Stimulated activated CD4-positive, alpha-beta T cell treated with anti-CD3 and anti-CD28 coated beads, Interleukin-12 subunit alpha, Interleukin-12 subunit beta, amount 100 ng/mL, for 4 hours (primary cell): ENCODE results near the gene IVD.

ENCODE experiments used
- DNase-seq: peaks from one replicate; pipeline ENCODE4 v3.0.0-alpha.2; 2020

IVD gene

DNA sequence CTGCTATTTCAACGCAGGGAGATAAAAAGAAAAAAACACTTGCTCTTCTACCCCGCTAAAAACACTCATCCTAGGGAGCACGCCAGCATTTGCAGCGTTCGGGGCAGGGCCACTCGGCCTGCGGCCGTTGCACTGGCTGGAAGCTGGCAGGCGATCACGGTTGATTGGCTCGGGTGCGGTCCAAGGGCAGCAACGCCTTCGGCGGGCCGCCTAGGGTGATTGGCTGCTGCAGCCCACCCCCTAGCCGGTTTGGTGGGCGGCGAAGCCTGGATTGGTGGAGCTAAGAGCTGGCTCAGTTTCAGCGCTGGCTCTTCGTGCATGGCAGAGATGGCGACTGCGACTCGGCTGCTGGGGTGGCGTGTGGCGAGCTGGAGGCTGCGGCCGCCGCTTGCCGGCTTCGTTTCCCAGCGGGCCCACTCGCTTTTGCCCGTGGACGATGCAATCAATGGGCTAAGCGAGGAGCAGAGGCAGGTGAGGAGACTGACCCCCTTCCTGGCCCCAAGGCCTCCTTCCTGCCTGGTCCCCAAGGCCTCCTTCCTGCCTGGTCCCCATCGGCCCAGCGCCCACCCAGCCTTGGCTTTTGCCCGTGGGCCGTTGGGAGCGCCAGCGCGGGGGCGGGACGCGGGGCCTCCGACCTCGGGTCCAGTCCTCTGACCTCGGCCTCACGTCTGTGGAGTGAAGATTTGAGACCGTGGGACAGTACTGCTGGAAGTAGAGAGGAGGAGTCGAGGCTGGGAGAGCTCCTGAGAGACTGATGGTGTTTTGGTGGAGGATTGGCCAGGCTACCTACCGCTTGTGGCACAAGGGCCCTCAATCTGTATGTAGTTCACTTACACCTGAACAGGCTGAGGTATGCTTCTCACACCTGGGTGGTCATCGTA is at the start of gene IVD:
IVD (plus strand) TSS at position 295 of the 881 bp plus-strand sequence; CDS start at position 328, 33 bp downstream.
- DNase-seq, result peak; percentile 86

DNA sequence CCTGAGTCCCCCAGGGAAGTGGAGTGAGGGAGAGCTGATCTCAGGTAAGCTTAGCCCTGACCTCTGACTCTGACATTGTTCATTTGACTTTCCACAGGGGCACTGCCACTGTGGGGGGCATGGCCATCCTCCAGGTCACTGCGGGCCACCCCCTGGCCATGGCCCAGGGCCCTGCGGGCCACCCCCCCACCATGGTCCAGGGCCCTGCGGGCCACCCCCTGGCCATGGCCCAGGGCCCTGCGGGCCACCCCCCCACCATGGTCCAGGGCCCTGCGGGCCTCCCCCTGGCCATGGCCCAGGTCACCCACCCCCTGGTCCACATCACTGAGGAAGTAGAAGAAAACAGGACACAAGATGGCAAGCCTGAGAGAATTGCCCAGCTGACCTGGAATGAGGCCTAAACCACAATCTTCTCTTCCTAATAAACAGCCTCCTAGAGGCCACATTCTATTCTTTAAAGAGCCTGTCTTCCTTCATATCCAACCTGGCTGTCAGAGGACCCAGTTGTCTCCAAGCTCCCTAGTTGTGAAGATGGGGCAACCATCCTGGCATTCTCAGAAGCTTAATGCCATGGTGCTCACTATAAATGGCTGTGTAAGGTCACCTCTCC is 49.5 kb upstream of the IVD start:
- no peak for DNase-seq

DNA sequence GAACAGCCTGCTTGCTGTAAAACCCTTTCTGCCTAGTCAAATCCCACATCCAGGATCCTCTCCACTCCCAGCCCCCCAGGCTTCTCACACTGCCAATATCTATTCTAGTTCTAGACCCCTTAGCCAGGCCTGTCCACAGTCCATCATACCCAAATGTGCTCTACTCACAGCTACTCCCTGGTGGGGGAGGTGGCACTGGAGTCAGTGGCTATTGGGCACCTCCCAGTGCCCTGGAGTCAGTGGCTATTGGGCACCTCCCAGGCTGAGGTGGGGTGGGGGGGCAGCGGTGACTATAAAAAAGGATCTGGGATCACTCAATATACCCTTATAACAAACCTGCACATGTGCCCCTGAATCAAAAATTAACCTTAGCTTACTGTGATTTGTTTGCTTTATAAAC is 48.3 kb upstream of the IVD start:
- no peak for DNase-seq

DNA sequence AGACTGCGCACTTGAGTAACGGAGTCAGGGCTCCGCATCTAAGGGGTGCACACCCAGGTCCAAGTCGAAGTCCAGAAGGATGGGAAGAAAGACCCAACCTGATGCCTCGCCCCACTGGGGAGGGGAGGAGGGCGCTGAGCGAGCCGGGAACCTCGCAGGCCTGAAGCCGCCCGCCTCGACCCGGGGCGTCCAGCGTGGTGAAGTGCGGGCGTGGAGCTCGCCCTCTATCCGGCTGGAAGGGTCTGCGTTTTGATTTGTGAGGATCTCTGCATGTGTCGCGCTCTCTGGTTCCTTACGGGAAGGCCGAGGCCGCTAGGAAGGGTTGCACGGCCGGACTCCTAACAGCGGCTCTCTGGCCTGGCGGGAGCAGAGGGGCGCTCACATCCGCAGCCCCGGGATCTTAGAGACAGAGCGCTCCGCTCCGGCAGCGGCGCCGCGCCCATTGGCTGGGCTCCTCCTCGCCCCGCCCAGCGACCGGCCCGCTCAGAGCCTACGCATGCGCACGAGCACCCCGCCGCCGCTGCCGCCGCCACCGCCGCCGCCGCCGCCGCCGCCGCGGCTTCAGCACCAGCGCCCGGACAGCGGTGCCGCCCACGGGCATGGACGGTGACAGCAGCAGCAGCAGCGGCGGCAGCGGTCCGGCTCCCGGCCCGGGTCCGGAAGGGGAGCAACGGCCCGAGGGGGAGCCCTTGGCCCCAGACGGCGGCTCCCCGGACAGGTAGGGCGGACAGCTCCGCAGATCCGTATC is 47.7 kb upstream of the IVD start, which contains the start of gene DISP2:
DISP2 (plus strand) TSS at position 497 of the 748 bp plus-strand sequence; CDS start at position 600, 103 bp downstream.
- DNase-seq, result peak; percentile 87

DNA sequence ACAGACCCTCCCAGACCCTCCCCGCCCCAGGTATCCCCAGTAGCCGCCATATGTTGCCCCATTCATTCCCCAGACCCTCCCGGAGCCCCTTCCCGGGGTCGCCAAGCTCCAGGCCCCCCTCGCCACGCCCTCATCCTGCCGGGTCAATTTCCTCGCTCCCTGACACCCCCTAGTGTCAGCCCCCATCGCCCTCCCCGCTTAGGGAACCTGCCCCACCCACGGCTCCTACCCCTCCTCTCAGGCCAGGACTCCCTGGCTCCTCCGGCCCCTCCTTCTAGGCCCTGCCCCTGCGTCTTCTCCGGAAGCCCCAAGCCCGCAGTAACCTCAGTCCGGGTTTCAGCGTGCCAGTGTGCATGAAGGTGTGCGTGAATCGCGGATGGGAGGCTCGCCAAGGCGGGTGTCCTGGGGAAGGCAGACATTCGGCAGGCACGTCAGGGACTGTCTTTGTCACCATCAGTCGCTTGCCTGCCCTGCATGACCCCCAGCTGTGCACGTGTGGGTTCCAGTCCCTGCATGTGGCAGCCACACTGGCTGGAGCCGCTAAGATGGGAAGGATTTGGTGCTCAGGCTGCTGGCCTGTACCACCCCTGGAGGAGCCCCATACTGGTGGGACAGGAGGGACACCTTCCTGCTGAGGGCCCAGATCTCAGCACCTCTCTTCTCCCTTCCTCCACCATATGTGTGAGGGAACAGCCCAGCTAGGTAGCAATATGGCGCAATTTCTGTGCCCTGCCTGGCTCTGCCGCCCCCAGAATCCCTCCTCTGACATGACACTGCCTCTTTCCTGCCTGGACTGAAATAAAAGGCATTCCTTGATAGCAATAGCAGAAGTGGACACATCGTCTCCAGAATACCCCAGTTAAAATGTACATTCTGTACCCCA is 46.9 kb upstream of the IVD start:
- peak; percentile 32 for DNase-seq

DNA sequence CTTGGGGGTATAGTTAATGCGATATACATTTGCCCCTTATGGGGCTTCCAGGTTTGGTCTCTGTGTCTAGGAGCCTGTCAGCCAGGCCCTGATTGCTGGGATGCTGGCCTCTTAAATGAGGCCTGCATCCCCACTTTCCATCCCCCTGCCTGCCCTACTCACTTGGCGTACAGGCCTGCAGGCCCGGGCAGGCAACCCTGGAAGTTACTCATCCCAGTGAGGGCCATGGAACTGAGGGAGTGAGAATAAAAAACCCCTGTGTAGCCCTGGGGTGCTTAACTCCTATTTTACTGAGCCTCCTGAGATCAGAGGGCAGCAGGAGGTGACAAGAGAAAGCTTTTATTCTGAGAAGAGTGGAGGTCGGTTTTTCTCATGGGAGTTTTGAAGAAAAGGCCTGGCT is 45.6 kb upstream of the IVD start:
- DNase-seq, result no peak

DNA sequence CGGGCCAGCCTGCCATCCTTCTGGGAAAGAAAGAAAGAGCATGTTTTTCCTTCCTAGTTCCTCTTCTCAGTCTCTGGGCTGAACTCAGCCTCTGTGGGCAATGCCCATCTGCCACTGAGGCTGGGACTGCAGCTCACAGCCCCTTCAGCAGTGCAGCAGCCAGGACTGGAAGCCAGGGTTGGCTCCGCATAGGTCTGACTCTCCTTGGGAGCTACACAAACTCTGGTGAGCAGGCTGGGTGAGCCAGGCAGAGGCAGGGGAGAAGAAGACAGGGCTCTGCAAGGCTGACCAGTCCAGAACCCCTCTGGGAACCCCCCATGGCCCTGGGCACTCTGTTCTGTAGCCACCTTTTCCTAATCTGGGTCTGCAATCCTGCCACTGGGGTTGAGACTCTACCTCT is 44.0 kb upstream of the IVD start:
- no peak for DNase-seq

DNA sequence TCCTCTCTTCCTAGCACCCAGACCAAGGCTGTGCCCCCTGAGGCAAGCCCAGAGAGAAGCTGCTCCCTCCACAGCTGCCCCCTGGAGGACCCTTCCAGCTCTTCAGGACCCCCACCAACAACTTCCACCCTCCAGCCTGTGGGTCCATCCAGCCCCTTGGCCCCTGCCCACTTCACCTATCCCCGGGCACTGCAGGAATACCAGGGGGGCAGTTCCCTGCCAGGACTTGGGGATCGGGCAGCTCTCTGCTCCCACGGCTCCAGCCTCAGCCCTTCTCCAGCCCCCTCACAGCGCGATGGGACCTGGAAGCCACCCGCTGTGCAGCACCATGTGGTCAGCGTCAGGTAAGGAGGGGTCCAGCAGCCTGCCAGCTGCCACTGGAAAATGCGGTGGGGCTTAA is 42.0 kb upstream of the IVD start:
- no peak for DNase-seq

DNA sequence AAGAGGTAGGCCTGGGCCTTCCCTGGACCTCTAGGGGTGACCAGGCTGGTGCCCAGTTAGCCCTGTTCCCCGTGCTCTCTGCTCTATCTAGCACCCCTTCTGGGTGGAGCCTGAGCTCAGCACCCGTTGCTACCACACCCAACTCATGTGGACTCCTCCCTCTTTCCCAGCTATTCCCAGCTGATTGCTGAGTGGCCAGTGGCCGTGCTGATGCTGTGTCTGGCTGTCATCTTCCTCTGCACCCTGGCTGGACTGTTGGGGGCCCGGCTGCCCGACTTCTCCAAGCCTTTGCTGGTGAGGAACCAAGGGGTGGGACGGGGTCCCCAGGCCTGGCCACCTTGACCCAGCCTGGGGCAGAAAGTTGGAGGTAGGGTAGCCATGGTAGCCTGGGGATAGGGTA is 41.3 kb upstream of the IVD start:
- DNase-seq, result no peak

DNA sequence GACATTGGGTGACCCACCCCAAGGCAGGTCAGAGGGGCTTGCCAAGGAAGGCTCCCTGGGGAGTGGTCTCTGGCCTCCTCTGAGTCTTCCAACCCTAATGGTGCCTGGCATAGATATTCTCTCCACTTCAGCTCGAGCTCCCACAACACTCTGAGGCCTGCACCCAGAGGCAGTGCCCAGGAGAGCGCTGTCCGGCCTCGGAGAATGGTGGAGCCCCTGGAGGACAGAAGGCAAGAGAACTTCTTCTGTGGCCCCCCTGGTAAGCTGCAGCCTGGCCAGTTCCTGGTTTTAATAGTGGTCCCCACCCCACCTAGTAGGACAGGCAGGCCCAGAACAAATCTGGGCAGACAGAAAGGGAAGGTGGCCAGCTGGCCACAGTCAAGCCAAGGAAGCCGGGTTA is 40.6 kb upstream of the IVD start:
- DNase-seq, result no peak

DNA sequence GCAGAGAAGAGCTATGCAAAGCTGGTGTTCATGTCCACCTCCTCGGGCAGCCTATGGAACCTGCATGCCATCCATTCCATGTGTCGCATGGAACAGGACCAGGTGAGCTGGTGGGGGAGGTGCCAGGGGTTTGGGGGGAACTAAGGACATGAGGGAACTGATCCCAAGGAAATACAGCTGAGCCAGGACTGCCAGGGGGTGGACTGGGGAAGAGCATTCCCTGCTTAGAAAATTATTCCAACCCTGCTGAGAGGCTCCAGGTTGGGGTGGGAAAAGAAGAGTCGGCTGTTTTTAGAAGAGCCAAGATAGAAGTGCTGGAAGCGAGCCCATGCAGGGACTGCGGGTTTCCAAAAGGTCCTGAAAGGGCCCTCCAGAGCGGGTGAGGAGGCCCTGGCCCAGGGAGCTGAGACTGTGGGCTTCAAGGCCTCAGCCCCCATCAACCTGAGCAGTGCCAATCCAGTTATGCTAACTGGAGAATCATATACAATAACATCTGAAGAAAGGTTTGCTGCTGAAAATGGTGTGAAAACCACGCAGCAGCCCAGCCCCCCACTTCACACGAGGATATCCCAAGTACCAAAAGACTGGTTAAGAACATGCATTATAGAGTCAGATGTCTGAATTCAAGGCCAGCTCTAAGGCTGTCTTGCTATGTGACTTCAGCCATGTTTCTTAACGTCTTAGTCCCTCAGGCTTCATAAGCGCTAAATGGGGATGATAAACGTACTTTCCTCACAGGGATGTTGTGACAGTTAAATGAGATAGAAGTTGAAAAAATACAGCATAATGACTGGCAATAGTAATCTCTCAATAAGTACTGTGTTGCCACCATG is 39.8 kb upstream of the IVD start:
- no peak for DNase-seq

DNA sequence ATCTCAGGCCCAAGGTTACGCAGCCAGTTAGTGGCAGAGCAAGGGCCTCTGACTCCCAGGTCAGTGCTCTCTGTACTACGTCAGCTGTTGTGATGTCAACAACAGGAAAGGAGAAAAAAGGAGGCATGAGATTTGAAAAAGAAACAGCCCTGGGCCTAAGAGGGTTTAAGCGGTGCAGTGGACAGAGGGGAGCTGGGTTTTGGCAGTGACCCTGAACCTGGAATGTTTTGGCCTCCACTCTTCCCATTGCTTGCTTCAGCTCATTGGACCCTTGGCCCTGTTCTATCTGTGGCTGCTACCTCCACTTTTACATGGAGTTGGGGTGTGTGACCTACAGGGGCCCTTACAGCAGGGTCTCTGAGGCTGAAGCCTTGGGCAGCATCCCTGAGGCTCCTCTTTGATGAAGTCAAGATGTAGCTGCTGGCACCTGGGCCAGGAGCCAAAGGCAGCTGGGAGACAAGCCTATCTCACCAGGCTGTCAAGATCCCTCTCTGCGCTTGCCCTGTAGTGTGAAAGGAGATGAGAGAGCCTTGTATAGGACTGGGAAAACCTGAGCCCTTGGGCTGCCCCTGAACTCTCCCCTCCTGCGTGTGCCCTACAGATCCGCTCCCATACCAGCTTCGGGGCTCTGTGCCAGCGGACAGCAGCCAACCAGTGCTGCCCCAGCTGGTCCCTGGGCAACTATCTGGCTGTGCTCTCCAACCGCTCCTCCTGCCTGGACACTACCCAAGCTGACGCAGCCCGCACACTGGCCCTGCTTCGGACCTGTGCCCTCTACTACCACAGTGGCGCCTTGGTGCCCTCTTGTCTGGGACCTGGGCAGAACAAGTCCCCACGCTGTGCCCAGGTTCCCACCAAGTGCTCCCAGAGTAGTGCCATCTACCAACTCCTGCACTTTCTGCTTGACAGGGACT is 38.9 kb upstream of the IVD start:
- no peak for DNase-seq

DNA sequence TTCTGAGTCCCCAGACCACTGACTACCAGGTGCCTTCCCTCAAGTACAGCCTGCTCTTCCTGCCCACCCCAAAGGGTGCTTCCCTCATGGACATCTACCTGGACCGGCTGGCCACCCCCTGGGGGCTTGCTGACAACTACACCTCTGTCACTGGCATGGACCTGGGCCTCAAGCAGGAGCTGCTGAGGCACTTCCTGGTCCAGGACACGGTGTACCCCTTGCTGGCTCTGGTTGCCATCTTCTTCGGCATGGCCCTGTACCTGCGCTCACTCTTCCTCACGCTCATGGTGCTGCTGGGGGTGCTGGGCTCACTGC is 38.3 kb upstream of the IVD start:
- DNase-seq, result no peak

DNA sequence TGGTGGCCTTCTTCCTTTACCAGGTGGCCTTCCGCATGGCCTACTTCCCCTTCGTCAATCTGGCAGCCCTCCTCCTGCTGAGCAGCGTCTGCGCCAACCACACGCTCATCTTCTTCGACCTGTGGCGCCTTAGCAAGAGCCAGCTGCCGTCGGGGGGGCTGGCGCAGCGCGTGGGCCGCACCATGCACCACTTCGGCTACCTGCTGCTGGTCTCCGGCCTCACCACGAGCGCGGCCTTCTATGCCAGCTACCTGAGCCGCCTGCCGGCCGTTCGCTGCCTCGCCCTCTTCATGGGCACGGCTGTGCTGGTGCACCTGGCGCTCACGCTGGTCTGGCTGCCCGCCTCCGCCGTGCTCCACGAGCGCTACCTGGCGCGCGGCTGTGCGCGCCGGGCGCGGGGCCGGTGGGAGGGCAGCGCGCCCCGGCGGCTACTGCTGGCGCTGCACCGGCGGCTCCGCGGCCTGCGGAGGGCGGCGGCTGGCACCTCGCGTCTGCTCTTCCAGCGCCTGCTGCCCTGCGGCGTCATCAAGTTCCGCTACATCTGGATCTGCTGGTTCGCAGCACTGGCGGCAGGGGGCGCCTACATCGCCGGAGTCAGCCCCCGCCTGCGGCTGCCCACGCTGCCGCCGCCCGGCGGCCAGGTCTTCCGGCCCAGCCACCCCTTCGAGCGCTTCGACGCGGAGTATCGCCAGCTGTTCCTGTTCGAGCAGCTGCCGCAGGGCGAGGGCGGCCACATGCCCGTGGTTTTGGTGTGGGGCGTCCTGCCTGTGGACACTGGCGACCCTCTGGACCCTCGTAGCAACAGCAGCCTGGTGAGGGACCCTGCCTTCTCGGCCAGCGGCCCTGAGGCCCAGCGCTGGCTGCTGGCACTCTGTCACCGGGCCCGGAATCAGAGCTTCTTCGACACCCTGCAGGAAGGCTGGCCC is 37.6 kb upstream of the IVD start:
- DNase-seq, result peak; percentile 80

DNA sequence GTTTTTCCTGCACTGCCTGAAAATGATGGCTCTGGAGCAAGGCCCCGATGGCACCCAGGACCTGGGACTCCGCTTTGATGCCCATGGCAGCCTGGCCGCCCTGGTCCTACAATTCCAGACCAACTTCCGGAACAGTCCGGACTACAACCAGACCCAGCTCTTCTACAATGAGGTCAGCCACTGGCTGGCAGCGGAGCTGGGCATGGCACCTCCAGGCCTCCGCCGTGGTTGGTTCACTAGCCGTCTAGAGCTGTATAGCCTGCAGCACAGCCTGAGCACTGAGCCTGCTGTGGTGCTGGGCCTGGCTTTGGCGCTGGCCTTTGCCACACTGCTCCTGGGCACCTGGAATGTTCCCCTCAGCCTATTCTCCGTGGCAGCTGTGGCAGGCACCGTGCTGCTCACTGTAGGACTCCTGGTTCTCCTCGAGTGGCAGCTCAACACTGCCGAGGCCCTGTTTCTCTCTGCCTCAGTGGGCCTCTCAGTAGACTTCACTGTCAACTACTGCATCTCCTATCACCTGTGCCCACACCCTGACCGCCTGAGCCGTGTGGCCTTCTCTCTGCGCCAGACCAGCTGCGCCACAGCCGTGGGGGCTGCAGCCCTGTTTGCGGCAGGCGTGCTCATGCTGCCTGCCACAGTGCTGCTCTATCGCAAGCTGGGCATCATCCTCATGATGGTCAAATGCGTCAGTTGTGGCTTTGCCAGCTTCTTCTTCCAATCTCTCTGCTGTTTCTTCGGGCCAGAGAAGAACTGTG is 36.7 kb upstream of the IVD start:
- DNase-seq, result no peak

DNA sequence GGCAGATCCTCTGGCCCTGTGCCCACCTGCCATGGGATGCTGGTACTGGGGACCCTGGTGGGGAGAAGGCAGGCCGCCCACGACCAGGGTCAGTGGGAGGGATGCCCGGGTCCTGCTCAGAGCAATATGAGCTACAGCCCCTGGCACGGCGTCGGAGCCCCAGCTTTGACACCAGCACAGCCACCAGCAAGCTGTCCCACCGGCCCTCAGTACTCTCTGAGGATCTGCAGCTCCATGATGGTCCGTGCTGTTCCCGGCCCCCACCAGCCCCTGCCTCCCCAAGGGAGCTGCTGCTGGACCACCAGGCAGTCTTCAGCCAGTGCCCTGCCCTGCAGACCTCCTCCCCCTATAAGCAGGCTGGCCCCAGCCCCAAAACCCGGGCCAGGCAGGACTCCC is 36.1 kb upstream of the IVD start:
- no peak for DNase-seq

DNA sequence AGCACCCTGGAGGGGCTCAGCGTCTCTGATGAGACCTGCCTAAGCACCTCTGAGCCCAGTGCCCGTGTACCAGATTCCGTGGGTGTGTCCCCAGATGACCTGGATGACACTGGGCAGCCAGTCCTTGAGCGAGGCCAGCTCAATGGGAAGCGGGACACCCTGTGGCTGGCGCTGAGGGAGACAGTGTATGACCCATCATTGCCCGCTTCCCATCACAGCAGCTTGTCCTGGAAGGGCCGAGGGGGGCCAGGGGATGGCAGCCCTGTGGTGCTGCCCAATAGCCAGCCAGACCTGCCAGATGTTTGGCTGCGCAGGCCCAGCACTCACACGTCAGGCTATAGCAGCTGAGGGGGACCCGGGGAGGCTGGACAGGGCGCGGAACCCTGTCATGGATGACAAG is 35.6 kb upstream of the IVD start:
- DNase-seq, result no peak

DNA sequence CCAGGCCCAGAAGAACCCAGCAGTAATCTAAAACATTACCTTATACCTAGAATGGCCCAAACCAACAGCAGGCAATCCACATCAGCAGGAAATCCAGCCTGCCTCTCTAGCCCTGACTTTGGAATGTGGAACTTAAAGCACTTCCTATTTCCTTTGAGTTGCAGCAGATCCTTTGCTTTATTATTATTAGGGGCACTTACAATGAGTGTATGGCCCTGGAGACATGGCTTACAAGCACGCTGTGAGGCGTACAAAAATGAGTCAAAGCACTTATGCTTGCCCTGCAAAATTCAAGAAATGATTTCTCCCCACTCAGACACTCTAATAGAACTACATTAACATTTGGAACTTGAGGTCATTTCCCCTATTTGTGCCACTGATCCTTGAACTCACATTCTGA is 32.6 kb upstream of the IVD start:
- DNase-seq, result no peak

DNA sequence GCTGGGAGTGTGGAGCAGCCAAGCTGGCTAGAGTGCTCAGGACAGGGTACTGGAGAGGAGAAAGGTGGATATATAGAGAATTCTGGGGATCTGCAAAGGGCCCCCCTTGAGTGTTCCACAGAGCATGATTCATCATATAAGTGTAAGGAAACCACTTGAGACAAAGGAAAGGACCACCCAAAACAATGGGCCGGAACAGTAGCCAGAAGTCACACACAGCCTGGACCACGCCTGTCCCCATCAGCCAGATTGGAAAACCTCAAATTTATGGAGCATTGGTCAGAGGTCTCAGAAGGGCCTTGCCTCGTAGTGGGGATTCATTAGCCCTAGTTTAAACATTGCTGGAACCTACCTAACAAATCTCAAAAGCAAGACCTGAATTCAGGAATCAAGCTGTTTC is 28.0 kb upstream of the IVD start:
- DNase-seq, result no peak
